Activated B cell treated with CpG ODN at 0.5 μM for 24 hours (primary cell): ENCODE data around the gene OTOP3. TPM values are rescaled to one million over a fixed set of nuclear protein-coding genes. Genes with fewer than 3 reads are reported as not detected.

ENCODE experiments used
- ATAC-seq: fragments of 200-7000 bp; cut with Tn5 transposase; one replicate; pipeline ENCODE4 v1.10.0; 2021; ENCODE audit warnings: low read depth, mild to moderate bottlenecking, moderate library complexity
- CTCF ChIA-PET: fragments of 350-600 bp; sonication (Branson Sonifier 250); formaldehyde crosslinking; loops from one replicate; lab custom pipeline; 2021; ENCODE audit warnings: antibody characterized with exemption; lab: Charles Lee
- POLR2A ChIA-PET: fragments of 350-600 bp; sonication (Branson Sonifier 250); formaldehyde crosslinking; loops from one replicate; lab custom pipeline; 2021; ENCODE audit warnings: antibody characterized with exemption; lab: Charles Lee
- DNase-seq: peaks from one replicate; pipeline ENCODE4 v3.0.0; 2022
- H3K27ac Mint-ChIP-seq: one replicate; pipeline ENCODE4 v1.8.0; 2020; ENCODE audit warnings: mixed read lengths
- H3K27me3 Mint-ChIP-seq: one replicate; pipeline ENCODE4 v1.8.0; 2021; ENCODE audit warnings: mixed read lengths
- H3K36me3 Mint-ChIP-seq: one replicate; pipeline ENCODE4 v1.8.0; 2021; ENCODE audit warnings: low read depth, mixed read lengths
- H3K4me1 Mint-ChIP-seq: one replicate; pipeline ENCODE4 v1.8.0; 2021; ENCODE audit warnings: mixed read lengths
- H3K4me3 Mint-ChIP-seq: one replicate; pipeline ENCODE4 v1.8.0; 2020; ENCODE audit warnings: mild to moderate bottlenecking, mixed read lengths
- H3K9me3 Mint-ChIP-seq: one replicate; pipeline ENCODE4 v1.8.0; 2020; ENCODE audit warnings: mixed read lengths
- CTCF ChIP-seq: fragments of 200-600 bp; IDR thresholded peaks from one replicate; pipeline ENCODE4 v1.8.0; 2022; ENCODE audit warnings: antibody characterized with exemption, mild to moderate bottlenecking
- intact Hi-C: fragments of 100-400 bp; cut with micrococcal nuclease; formaldehyde crosslinking; loops from one replicate; pipeline ENCODE4 v1.15.1; 2024
- total RNA-seq: library from RNA; stranded (reverse); gene quantifications from 2 replicates; pipeline ENCODE4 v1.2.3, GENCODE V29; 2022

OTOP3 gene
- total RNA-seq, 1 donor from 2014 or later, result not detected

- no peak for TF ChIP-seq CTCF
- no peaks in the 10 kb centered on the region for H3K36me3 Mint-ChIP-seq
- no peak for ATAC-seq
- ChIA-PET CTCF (no interaction called here), POLR2A (no interaction called here)
- intact Hi-C loops, result loop anchor here (5.0 kb wide), 1 partner anchor 33 kb away; no protein-coding TSS in a partner anchor
- no peak for DNase-seq
- H3K27me3 Mint-ChIP-seq, result peaks cover 64% of the 10 kb centered on the region
- no peak overlapping the region for H3K27ac Mint-ChIP-seq
- no peaks in the 10 kb centered on the region for H3K9me3 Mint-ChIP-seq
- no peak overlapping the region for H3K4me3 Mint-ChIP-seq
- H3K4me1 Mint-ChIP-seq, result no peaks in the 10 kb centered on the region
Measured at GRCh38 chr17:74935048-74935447, 650 bp upstream of the OTOP3 start.

- intact Hi-C loops, result loop anchor here (5.0 kb wide), 1 partner anchor 34 kb away; no protein-coding TSS in a partner anchor
- ATAC-seq, result no peak
- CTCF ChIA-PET, result no interaction called here
- H3K27me3 Mint-ChIP-seq, result peaks cover 56% of the 10 kb centered on the region
- no peaks in the 10 kb centered on the region for H3K4me1 Mint-ChIP-seq
- no peak overlapping the region for H3K4me3 Mint-ChIP-seq
- DNase-seq, result no peak
- no peak for TF ChIP-seq CTCF
- POLR2A ChIA-PET, result no interaction called here
- H3K36me3 Mint-ChIP-seq, result no peaks in the 10 kb centered on the region
- no peak overlapping the region for H3K27ac Mint-ChIP-seq
- no peaks in the 10 kb centered on the region for H3K9me3 Mint-ChIP-seq
Measured at GRCh38 chr17:74936470-74936799, 737 bp downstream of the OTOP3 start.

GRCh38 chr17:74937064-74938051 lies 1.7 kb downstream of the OTOP3 start:
- TF ChIP-seq CTCF, result no peak
- DNase-seq (no peak), ATAC-seq (no peak)
- Mint-ChIP-seq H3K4me1 (no peaks in the 10 kb centered on the region), H3K4me3 (no peak overlapping the region), H3K36me3 (no peaks in the 10 kb centered on the region), H3K27me3 (peaks cover 55% of the 10 kb centered on the region), H3K9me3 (no peaks in the 10 kb centered on the region), H3K27ac (no peak overlapping the region)
- intact Hi-C loops, result loop anchor here (5.0 kb wide), 1 partner anchor 35 kb away; no protein-coding TSS in a partner anchor
- POLR2A ChIA-PET, result no interaction called here
- CTCF ChIA-PET, result no interaction called here

- no peak for TF ChIP-seq CTCF
- H3K4me1 Mint-ChIP-seq, result no peaks in the 10 kb centered on the region
- ChIA-PET POLR2A (no interaction called here), CTCF (no interaction called here)
- ATAC-seq (no peak), DNase-seq (no peak)
- no peaks in the 10 kb centered on the region for H3K9me3 Mint-ChIP-seq
- H3K36me3 Mint-ChIP-seq, result no peaks in the 10 kb centered on the region
- intact Hi-C loops, result loop anchor here (5.0 kb wide), 1 partner anchor 36 kb away; no protein-coding TSS in a partner anchor
- H3K27ac Mint-ChIP-seq, result no peak overlapping the region
- H3K4me3 Mint-ChIP-seq, result no peak overlapping the region
- peaks cover 52% of the 10 kb centered on the region for H3K27me3 Mint-ChIP-seq
Measured at GRCh38 chr17:74938194-74938950, 2.7 kb downstream of the OTOP3 start.

GRCh38 chr17:74939534-74939933 lies 3.8 kb downstream of the OTOP3 start:
- ATAC-seq (no peak), DNase-seq (no peak)
- CTCF ChIA-PET, result no interaction called here
- Mint-ChIP-seq H3K4me3 (no peak overlapping the region), H3K9me3 (no peaks in the 10 kb centered on the region), H3K36me3 (no peaks in the 10 kb centered on the region), H3K27ac (no peak overlapping the region), H3K27me3 (peaks cover 56% of the 10 kb centered on the region), H3K4me1 (no peaks in the 10 kb centered on the region)
- POLR2A ChIA-PET, result no interaction called here
- intact Hi-C loops, result loop anchor here (5.0 kb wide), 1 partner anchor 37 kb away; no protein-coding TSS in a partner anchor
- no peak for TF ChIP-seq CTCF
